HepG2 (cell line): ENCODE results near the gene EPC2. TPM values are rescaled to one million over a fixed set of nuclear protein-coding genes. Genes with fewer than 3 reads are reported as not detected.

Experiments
- AHDC1 ChIP-seq: sonication (generic); formaldehyde crosslinking; IDR thresholded peaks from 2 replicates; pipeline ENCODE4 v1.5.1; 2020; ENCODE audit warnings: mild to moderate bottlenecking, missing genetic modification reagents, borderline replicate concordance
- GATAD2A ChIP-seq: IDR thresholded peaks from 2 replicates; pipeline ENCODE4 v1.6.1; 2016
- HDAC1 ChIP-seq: sonication (generic); formaldehyde crosslinking; IDR thresholded peaks from 2 replicates; pipeline ENCODE4 v1.5.1; 2020; ENCODE audit warnings: mild to moderate bottlenecking, missing genetic modification reagents
- JUN ChIP-seq: sonication (generic); formaldehyde crosslinking; IDR thresholded peaks from 2 replicates; pipeline ENCODE4 v1.4.0; 2020; ENCODE audit warnings: mild to moderate bottlenecking, missing genetic modification reagents
- NR2F1 ChIP-seq, 2 experiments: fragments of 450-650 bp in 1 of 2; formaldehyde crosslinking in 1 of 2; IDR thresholded peaks; 2 replicates each; pipeline versions ENCODE4 v1.5.0 to v1.6.1; 2016 to 2020; ENCODE audit warnings: mild to moderate bottlenecking in 1 of 2, missing compliant biosample characterization in 1 of 2, missing genetic modification reagents in 1 of 2, moderate library complexity in 1 of 2
- NR2F6 ChIP-seq, 2 experiments: IDR thresholded peaks; 2 replicates each; pipeline ENCODE4 v1.6.1; 2016; ENCODE audit warnings: antibody characterized with exemption in 1 of 2, mild to moderate bottlenecking in 1 of 2
- PAX8 ChIP-seq: sonication (generic); formaldehyde crosslinking; IDR thresholded peaks from 2 replicates; pipeline ENCODE4 v1.8.0; 2022; ENCODE audit warnings: mild to moderate bottlenecking, missing genetic modification reagents, borderline replicate concordance
- SETDB1 ChIP-seq: sonication (generic); formaldehyde crosslinking; IDR thresholded peaks from 2 replicates; pipeline ENCODE4 v1.5.1; 2020; ENCODE audit warnings: missing genetic modification reagents, mild to moderate bottlenecking, borderline replicate concordance
- SMC3 ChIP-seq: IDR thresholded peaks from 2 replicates; pipeline ENCODE4 v1.6.1; 2011; ENCODE audit warnings: low read length, improper control_type of control experiment
- ZBTB2 ChIP-seq: sonication (generic); formaldehyde crosslinking; IDR thresholded peaks from 2 replicates; pipeline ENCODE4 v1.8.0; 2022; ENCODE audit warnings: low read depth, missing genetic modification reagents
- ZNF296 ChIP-seq: sonication (generic); formaldehyde crosslinking; conservative IDR thresholded peaks from 2 replicates; pipeline ENCODE4 v1.5.0; 2020; ENCODE audit warnings: mild to moderate bottlenecking, missing genetic modification reagents
- ZNF580 ChIP-seq: IDR thresholded peaks from 2 replicates; pipeline ENCODE4 v1.6.1; 2016; ENCODE audit warnings: low read depth, borderline replicate concordance
- ZNF646 ChIP-seq: sonication (generic); formaldehyde crosslinking; IDR thresholded peaks from 2 replicates; pipeline ENCODE4 v1.9.0; 2021; ENCODE audit warnings: mild to moderate bottlenecking, missing genetic modification reagents
- polyA plus RNA-seq, 8 experiments: library from polyadenylated mRNA; depleted of rRNA in 3 of 8; stranded (reverse) in 7 of 8; unstranded in 1 of 8; fragments of >200 nt; fragmentation: Illumina TruSeq in 4 of 8; extraction: Trizol in 4 of 8; gene quantifications; 2 replicates each; pipeline versions ENCODE4 v1.2.1 to v1.2.3, GENCODE V29; 2011 to 2016; ENCODE audit warnings: low read depth in 4 of 8, missing spikeins in 1 of 8, mixed read lengths in 1 of 8; ENCODE audit not compliant: insufficient read depth in 1 of 8
- total RNA-seq, 5 experiments: library from RNA; depleted of rRNA; stranded (reverse); fragments of >200 nt; fragmentation: Illumina TruSeq; extraction: Trizol; gene quantifications; 2 replicates each; pipeline ENCODE4 v1.2.3, GENCODE V29; 2016; ENCODE audit warnings: low read depth in 1 of 5
- TF ChIP-seq, protein P1 (sequence below): sonication (generic); formaldehyde crosslinking; IDR thresholded peaks from 2 replicates; pipeline ENCODE4 v1.4.0; 2020; ENCODE audit warnings: missing genetic modification reagents, borderline replicate concordance

Gene EPC2
- total and polyA plus RNA-seq, 2 of the 13 experiments (the other 11 are each of a cell fraction or from before 2014, with no cell fraction given): 20.5 to 22.0 TPM

- no peak for TF ChIP-seq ZNF646 (CRISPR knock-in tag)
- TF ChIP-seq ZBTB2 (CRISPR knock-in tag): no peak
- TF ChIP-seq SMC3: no peak
- TF ChIP-seq, protein P1, sequence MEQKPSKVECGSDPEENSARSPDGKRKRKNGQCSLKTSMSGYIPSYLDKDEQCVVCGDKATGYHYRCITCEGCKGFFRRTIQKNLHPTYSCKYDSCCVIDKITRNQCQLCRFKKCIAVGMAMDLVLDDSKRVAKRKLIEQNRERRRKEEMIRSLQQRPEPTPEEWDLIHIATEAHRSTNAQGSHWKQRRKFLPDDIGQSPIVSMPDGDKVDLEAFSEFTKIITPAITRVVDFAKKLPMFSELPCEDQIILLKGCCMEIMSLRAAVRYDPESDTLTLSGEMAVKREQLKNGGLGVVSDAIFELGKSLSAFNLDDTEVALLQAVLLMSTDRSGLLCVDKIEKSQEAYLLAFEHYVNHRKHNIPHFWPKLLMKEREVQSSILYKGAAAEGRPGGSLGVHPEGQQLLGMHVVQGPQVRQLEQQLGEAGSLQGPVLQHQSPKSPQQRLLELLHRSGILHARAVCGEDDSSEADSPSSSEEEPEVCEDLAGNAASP (CRISPR knock-in tag): no peak
- no peak for TF ChIP-seq ZNF580
- no peak for TF ChIP-seq HDAC1 (CRISPR knock-in tag)
- no peak for TF ChIP-seq PAX8
- TF ChIP-seq GATAD2A: peak; percentile 66
- peak; percentile 85 for TF ChIP-seq NR2F6 (IDR thresholded peaks at IDR 0.05)
- TF ChIP-seq NR2F6 (CRISPR knock-in tag; IDR thresholded peaks at IDR 0.05): peak; percentile 75; the same call in 1 of the 2 replicates
- TF ChIP-seq ZNF296: no peak
- TF ChIP-seq SETDB1 (CRISPR knock-in tag): no peak
- peak; percentile 40; the same call in 1 of the 2 replicates for TF ChIP-seq AHDC1
- TF ChIP-seq NR2F1 (CRISPR knock-in tag; IDR thresholded peaks at IDR 0.05): peak; percentile 59 to 73; a peak in 2 of 4 replicates
- no peak for TF ChIP-seq JUN (CRISPR knock-in tag)
Observed at GRCh38 chr2:148719195-148719749, 74.7 kb downstream of the EPC2 start (continued).
